ENCODE results near the gene MACROD1.
A peak's percentile ranks its signal among the peaks of the same experiment; 100 is the strongest.

MACROD1 gene

GRCh38 chr11:64090806-64091516, 75.0 kb downstream of the MACROD1 start:
- no peak for DNase-seq

- no peak for DNase-seq
Observed at GRCh38 chr11:64089915-64090805, 75.8 kb downstream of the MACROD1 start.

- DNase-seq = no peak
Observed at GRCh38 chr11:64089493-64089892, 76.4 kb downstream of the MACROD1 start.

GRCh38 chr11:64089027-64089360, 76.9 kb downstream of the MACROD1 start:
- no peak for DNase-seq

GRCh38 chr11:64088162-64089026, 77.5 kb downstream of the MACROD1 start:
- peak; percentile 43 for DNase-seq

GRCh38 chr11:64086258-64087123, 79.4 kb downstream of the MACROD1 start:
- peak; percentile 28 for DNase-seq

- no peak for DNase-seq
Observed at GRCh38 chr11:64085906-64086257, 80.0 kb downstream of the MACROD1 start.

- no peak for DNase-seq
Observed at GRCh38 chr11:64084951-64085710, 80.8 kb downstream of the MACROD1 start.

- no peak for DNase-seq
Observed at GRCh38 chr11:64084146-64084950, 81.6 kb downstream of the MACROD1 start.

- DNase-seq = no peak
Observed at GRCh38 chr11:64083398-64084080, 82.4 kb downstream of the MACROD1 start.

GRCh38 chr11:64081745-64082442, 84.0 kb downstream of the MACROD1 start:
- DNase-seq = no peak

GRCh38 chr11:64080390-64080789, 85.5 kb downstream of the MACROD1 start:
- DNase-seq = no peak

- DNase-seq = no peak
Observed at GRCh38 chr11:64078905-64079304, 87.0 kb downstream of the MACROD1 start.

- no peak for DNase-seq
Observed at GRCh38 chr11:64078284-64078683, 87.6 kb downstream of the MACROD1 start.

- DNase-seq = no peak
Observed at GRCh38 chr11:64077607-64078006, 88.3 kb downstream of the MACROD1 start.

- no peak for DNase-seq
Observed at GRCh38 chr11:64076758-64077157, 89.2 kb downstream of the MACROD1 start.

- DNase-seq = no peak
Observed at GRCh38 chr11:64074239-64074638, 91.7 kb downstream of the MACROD1 start.

- no peak for DNase-seq
Observed at GRCh38 chr11:64073542-64073941, 92.4 kb downstream of the MACROD1 start.

- no peak for DNase-seq
Observed at GRCh38 chr11:64072871-64073270, 93.0 kb downstream of the MACROD1 start.
